AML-193 (cell line): ENCODE data around the gene TOX2.

Experiments
- DNase-seq, 2 experiments: peaks; one replicate each; lab custom pipeline; 2025; lab: John Stamatoyannopoulos, UW

The TOX2 gene

DNA sequence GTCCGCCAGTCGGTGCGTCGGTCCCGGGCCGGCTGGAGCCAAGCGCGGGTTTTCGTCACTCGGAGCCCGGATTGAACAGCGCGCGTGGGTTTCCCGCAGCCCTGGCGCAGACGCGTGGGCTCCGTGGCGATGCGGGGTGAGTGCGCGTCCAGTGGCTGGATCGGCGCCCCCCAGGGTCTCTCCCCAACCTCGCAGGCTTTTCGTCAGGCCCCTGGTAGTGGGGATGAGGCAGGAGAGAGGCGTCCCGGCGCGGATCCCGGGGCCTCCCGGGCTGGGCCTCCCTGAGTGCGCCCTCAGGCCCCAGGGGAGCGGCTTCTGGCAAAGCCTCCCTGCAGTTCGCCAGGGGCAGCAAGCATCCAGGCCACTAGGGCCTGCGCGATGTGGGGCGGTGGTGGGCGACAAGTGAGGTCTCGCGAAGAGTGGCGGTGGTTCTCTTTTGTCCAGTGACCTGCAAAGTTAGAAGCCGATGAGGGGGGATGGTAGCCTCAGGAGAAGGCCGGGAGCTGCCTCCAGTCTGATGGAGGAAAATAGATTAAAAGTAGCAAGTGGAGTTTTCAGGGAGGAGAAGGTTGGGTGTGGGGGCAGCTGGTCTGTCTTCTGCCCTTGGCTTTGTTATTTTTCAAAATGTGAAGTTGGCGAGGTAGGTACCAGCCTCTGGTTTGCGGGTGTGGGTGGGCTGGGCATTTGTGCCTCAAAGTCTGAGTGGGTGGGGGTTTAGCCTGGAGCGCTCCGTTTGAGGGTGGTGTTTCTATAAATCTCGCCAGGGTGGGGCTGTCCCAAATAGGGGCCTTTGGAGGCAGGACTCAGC lies 1.6 kb downstream of the TOX2 start:
- no peak for DNase-seq

DNA sequence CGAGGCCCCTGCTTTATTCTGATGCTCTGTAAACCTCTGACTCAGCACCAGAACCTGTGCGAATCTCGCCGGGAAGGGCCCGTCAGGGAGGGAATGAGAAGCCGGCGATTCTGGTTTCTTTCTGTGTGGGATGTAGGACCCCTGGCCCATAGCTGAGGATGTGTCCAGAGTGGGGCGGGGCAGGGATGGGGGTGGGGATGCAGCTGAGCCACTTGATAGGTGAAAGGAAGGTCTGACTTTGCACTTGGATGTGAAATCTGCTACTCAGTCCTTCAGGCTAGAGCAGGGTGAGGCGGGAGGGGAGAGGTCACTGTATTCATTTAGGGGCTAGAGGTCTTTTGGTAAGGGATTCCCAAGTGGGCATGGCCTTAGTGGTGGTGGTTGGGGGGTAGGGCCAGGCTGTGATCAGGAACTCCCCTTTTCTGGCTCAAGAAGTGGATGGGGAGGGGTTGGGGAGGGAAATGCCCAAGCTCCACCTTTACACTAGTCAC lies 2.3 kb downstream of the TOX2 start:
- no peak for DNase-seq

DNA sequence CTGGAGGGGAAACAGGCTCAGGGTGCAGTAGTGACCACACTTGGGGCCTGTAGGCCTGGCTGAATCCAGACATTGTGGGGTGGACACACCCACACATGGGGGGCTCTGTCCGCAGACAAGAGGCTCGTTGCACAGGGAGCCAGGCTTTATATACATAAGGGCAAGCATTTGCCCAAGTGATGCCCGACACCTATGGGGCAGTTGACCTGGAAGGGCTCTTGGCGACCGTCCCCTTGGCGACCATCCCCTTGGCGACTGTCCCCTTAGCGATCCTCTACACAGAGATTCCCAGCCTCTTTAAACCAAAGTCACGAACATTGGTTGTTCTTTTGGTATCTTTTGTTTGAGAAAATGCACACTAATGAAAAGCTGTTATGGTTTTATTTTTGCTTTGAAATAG lies 2.7 kb downstream of the TOX2 start:
- DNase-seq: no peak

DNA sequence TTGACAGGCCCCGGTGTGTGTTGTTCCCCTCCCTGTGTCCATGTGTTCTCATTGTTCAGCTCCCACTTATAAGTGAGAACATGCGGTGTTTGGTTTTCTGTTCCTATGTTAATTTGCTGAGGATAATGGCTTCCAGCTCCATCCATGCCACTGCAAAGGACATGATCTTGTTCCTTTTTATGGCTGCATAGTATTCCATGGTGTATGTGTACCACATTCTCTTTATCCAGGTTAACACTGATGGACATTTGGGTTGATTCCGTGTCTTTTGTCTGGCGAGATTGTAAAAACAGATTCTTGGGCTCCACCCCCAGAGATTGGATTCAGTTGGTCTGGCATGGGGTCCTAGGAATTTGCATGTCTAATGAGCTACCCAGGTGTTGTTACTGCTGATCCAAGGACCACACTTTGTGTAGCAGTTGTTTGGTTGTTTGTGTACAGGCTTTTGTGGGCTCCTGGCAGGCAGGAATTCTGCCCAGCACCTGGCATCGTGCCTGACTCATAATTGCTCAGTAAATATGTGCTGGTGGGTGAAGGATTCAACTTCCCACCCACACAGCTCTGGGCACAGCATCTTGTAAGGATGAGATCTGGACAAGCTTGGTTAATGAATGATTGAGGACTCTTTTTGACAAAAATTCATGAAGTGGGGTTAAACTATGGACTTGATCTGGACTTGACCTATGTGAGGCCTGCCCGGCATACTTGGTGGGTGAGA lies 5.2 kb downstream of the TOX2 start:
- DNase-seq: no peak

DNA sequence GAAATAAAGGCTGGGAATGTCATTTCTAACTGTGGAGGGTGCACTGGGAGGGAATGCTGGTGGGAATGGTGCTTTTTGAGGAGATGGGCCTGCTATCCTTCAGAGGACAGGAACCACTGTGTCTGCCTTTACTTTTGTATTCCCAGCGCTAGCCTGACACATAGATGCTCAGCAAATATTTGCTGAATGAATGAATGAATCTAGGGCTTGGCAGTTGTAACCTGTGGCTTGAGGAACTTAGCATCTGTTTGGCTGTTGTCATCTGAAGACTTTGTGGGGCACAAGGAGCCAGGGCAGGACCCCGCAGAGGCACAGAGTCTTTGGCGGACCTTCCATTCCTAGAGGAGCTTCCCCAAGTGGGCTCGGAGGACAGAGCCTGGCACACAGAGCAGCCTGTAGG lies 6.1 kb downstream of the TOX2 start:
- DNase-seq: no peak

DNA sequence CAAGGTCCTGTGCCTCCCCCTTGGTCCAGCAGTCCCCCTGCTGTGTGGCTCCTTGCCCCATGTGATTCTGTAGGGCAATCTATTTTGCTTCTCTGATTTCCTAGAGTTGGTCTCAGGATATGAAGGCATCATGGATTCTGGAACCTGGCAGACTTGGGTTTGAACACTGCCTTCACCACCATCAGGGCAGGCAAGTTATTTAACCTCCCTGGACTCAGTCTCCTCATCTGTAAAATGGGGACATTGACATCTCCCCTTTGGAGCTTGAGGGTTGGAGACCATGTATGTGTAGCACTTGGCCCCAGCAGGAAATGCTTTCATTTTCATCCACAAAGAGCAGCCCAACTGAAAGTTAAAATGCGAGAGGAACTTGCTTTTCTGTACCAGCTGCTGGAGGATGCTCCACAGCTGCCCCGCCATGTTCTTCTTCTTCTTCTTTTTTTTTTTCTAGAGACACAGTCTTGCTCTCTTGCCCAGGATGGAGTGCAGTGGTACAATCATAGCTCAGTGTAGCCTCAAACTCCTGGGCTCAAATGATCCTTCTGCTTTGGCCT lies 6.7 kb downstream of the TOX2 start:
- no peak for DNase-seq

DNA sequence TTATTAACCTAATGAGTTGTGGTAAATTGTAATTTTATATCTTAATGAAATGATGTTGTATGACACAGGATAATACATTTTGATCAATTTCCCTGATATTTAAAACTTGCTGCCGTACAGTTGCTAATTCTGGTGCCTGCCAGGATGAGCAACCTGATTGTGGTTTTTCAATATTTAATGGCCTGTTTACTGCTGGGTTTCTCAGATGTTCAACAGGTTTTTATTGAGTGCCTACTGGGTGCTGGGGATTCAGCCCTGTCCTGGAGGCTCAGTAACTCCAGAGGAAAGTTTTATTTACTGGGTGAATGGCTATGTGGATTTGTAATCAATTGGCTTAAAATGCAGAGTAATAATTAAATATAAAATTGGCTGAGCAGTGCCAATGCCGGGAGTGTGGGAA lies 8.0 kb downstream of the TOX2 start:
- no peak for DNase-seq

DNA sequence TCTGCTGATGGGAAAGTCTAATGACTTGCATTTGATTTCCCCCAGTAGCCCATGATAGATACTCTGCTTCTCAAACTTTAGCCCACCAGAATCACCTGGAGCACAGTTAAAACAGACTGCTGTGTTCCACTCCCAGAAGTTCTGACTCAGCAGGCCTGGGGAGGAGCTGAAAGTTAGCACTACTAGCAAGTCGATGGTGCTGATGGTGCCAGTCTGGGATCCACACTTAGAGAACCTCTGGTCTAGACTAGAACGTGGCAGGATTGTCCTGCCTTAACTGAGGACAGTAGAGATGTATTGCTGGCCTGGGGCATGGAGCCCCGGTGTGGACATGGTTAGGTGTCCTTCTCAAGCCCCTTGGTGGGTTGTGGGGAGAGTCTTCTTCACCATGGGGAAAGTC lies 8.7 kb downstream of the TOX2 start:
- no peak for DNase-seq

DNA sequence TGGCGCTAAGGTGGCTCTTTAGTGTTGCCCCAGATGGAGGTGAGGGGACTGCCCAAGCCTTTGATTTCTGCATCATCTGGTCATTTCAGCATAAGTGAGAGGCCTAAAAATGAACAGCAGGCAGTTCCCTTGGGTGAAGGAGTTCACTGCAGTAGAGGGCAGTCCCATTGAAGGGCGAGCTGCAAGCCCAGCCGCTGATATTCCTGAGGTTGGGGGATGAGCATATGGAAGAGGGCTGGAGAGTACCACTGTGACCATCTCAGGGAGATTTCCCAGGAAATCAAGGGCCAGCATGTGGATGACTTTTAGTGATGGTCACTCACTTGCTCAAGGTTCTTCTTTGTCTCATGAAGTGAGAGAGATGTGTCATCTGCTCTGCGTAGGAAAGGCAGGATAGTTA lies 9.3 kb downstream of the TOX2 start:
- DNase-seq: no peak

DNA sequence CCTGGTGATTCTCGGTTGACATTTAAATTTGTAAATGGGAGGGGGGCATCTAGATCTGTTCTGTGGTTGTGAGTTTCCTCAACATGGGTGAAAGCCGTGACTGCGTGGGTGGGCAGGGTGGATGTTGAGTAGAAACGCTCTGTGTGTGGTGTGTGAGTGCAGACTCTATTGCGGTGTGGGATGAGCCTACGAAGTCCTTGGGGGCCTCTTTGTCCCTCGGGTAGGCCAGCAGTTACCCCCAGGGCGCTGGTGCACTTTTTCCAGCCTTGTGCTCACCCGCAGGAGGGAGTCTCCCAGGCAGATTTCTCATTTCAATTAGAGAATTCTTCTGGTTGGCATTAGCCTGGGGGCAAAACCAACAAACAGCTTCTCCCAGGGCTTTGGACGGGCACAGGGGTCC lies 10.6 kb downstream of the TOX2 start:
- DNase-seq: no peak

DNA sequence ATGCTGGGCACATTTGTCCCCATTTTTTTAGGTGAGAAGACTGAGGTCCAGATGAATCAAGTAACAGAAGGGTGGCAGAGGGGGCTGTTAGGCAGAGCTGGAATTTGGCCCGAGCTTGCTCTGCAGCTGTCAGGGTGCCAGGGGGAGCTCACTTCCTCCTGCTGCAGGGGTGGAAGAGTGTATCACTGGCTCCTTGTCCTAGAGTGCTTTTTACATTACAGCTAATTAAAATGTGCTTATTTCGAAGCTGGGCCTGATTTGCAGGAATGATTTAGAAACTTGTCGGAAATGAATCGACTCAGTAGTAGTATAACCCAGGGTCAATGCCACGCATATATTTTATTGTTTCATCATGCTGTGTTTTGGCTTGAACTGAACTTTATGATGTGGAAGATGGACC lies 11.1 kb downstream of the TOX2 start:
- no peak for DNase-seq

DNA sequence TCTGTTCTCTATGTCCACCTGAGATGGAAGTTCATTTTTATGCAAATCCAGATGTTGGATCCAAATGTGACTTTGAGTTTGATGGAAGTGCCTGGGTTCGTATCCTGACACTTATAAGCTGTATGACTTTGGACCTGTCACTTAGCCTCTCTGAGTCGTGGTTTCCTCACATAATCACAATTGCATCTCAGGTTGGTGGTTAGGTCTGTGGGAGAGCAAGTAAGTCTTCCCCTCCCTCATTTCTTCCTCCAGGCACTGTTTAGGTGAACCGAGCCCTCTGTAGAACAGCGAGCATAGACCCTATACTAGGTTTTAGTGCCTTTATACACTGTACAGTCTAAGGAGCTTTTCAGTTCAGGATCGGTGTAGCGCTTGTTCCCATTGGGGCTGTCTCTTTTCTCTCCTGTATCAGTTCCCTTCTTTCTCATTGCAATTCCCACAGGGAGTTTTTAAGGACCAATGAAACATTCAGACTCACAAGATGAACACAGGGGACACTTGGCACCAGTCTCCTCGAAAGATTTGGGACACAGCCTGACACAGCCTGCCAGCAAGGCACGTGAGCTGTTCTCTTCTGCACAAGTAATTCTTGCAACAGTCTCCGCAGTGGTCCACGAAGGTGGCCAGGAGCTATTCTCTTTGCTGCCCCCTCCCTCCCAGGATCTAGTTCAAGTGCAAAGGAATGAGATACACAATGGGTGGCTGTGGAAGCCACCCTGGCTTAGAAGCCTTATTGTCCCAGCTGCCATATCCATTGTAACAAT lies 11.8 kb downstream of the TOX2 start:
- no peak for DNase-seq

DNA sequence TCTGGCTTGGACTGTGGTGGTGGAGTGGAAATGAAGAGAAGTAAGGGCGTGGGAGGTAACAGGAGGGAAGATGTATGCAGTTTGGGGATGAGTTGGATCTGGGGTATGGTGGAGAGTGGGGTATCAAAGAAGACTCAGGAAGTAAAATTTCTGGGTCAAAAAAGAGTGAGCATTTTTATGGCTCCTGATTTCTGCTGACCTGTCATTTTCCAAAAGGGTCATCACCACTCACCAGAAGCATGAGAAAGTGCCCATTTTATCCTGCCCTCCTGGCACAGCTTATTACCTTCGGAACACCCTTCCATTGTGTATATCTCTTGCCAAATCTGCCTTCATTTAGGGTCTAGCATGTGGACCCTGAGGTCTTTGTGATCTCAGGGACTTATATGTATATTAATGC lies 17.3 kb downstream of the TOX2 start:
- no peak for DNase-seq

DNA sequence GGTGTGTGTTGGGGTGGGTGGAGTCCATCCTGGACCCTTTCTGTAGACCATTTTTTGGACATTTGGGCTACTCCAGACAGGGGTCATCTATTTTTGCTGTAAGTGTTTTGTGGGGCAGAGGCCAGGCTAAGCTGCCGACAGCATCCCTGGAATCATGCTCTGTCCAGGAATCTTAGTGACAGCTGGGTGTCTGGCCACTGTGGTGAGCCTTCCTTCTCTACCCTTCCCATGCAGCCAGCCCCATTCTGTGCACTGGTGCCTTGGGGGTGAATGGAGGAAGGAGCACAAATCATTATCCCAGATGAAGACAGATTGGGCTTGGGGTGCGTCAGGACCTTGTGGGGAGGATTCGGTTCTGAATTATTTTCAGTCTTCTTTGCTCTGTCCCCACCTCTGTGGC lies 20.2 kb downstream of the TOX2 start:
- no peak for DNase-seq

DNA sequence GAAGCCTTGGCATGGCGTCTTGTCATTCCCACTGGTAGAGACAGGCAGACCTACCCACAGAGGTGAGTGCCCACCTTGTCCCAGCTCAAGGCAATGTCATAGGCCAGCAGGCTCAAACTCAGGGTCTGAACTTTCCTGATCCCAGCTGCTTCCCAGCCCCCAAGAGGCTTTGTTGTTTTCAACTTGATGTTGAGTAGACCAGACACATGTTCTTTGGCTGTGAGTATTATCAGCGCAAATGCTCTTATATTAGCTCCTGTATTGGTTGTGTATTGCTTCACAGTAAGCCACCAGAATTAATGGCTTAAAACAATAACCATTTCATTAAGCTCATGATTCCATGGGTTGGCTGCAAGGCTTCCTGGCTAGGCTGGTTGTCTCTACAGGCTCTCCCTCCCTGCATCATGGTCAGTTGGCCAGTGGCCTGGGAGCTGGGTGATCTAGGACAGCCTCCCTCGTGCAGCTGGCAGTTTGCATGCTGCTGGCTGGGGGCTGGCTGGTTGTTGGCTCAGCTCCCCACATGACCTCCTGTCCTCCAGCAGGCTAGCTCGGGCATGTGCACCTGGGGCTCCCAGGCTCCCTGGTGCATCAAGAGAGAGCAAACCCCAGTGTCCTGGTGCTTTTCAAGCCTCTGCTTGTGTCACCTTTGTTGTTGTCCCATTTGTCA lies 21.6 kb downstream of the TOX2 start:
- no peak for DNase-seq

DNA sequence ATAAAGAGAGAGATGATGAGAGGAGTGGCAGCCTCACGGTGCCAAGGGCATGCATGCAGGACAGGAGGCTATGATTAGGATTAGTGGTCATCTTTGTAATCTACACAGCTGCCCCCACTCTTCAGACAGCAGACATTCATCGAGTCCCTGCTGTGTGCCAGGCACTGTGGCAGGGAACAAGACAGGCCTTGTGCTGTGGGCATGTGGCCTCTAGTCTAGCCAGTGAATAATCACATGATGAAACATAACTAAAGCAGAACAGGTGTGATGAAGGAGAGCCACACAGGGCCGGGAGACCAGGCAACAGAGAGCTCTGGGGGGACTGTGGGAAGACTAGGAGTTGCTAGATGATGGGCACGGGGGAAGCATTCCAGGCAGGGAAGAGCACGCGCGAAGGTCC lies 22.2 kb downstream of the TOX2 start:
- DNase-seq: no peak

DNA sequence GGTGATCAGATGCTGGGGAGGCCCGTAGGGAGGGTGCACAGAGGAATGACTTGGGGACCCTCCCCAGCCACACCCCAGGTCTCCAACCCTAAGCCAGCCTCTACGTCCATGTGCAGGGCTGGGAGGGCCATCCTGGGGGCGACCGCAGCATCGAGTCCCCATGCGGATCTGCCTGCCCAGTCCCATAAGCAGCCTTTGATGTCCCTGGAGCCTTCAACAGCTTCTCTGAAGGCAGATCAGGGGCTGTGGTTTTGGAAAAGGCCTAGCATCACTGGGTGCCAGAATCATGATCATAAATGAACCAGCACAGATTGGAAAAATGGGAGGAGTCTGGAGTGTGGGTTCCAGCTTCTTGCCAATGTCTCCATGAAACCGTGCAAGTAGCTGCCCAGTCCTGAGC lies 22.9 kb downstream of the TOX2 start:
- DNase-seq: no peak

DNA sequence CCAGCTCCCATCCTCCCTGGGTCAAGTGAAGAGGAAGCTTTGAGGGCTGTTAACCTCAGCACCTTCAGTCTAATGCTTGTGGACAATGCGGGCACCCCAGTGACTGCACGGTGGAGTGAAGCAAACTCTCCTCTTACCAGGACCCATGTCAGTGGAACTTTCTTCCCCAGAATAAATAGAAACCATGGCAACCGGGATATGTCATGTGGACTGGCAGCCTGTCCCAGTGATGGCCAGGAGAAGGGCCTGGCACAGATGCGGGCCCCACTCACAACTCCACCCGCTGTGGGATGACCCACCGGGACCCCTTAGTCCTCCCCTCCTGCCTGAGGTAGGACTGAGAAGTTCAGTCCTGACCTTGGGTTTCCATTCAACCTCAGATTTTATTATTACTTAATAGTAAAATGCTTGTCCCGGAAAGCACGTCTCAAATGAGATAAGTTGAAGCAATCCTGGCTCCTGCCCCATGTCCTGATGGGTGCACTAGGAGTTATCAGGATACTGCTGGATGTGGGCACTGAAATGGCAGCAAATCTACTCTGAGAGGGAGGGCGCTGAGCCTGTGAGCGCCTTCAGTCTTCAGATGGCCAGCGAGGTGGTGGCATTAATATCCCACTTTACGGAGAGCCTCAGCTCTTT lies 23.5 kb downstream of the TOX2 start:
- no peak for DNase-seq

DNA sequence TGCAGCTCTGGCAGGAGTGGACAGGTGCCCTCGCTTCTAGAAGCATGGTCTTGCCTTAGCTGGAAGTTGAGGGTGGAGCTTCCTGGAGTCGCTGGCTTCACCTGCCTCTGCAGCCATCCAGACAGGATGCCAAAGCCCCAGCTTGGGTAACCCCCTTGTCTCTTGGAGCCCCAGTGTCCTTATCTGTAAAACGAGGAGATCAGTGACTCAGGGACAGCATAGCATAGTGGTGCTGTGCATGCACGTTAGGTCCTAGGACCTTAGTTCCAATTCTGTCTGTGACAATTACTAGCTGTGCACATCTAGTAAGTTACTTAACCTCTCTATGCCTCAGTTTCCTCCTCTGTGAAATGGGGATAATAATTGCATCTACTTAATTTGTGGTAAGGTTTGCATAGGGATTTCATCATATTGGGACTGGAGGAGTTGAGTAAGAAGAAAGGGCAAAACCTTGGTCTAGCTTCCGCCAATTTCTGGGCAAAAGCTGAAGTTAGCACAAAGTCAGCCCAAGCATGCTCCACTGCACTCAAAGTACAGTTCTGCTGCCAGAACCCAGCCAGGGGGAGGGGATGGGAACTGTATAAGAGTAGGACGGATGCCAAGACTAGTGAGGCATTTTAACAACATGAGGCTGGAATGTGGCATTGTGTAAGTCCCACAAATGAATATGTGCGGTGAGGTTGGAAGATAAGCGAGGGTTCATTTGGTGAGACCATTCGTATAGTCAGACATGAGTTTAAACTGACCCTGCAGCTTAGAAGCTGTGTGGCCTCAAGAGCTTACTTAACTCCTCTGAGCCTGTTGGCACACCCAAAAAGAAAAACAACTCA lies 24.5 kb downstream of the TOX2 start:
- peak; percentile 90 to 95 for DNase-seq

DNA sequence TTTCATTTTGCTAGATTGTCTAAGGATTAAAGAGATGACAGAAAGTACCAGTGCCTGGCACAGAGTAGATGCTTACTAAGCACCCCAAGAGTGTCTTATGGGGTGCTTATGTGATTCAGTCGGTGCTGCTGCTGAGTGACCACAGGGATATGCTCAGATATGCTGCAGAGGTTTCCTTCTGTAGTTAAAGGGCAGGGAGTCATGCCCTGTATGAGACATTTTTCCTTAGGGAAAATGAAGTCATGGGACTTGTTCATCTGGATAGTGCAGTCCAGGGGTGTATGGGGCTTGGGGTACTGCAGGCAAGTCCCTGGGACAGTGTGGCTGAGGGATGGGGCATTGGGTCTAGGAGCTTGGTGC lies 25.1 kb downstream of the TOX2 start:
- DNase-seq: no peak
